GM19025 (cell line): Measurements from ENCODE around the gene ZNF524.

Experiments
- ATAC-seq: cut with Tn5 transposase; IDR thresholded peaks from one replicate; pipeline ENCODE4 v1.9.1; 2021; ENCODE audit warnings: mild to moderate bottlenecking, low read depth, moderate library complexity; ENCODE audit not compliant: unreplicated experiment

Gene ZNF524

GRCh38 chr19:55601084-55601483 is 996 bp downstream of the ZNF524 start:
- ATAC-seq: no peak

GRCh38 chr19:55602104-55603001 is 2.3 kb downstream of the ZNF524 start:
- no peak for ATAC-seq

- ATAC-seq: no peak
These were observed 3.0 kb downstream of the ZNF524 start for GRCh38 chr19:55603115-55603514.

GRCh38 chr19:55603581-55604292 is 3.6 kb downstream of the ZNF524 start:
- no peak for ATAC-seq

- peak; percentile 69 for ATAC-seq
These were observed 5.1 kb downstream of the ZNF524 start for GRCh38 chr19:55605207-55605636.

GRCh38 chr19:55605637-55606470 is 5.8 kb downstream of the ZNF524 start, which contains the start of gene ZNF865:
Gene ZNF865, plus strand, starts transcription at chr19:55605647. Its CDS starts 7,972 bp downstream, at chr19:55613619.
- no peak for ATAC-seq

GRCh38 chr19:55606471-55606787 is 6.3 kb downstream of the ZNF524 start:
- ATAC-seq: no peak

- ATAC-seq: no peak
These were observed 6.7 kb downstream of the ZNF524 start for GRCh38 chr19:55606817-55607216.

- ATAC-seq: no peak
These were observed 9.2 kb downstream of the ZNF524 start for GRCh38 chr19:55609326-55609725.

- ATAC-seq: no peak
These were observed 11.4 kb downstream of the ZNF524 start for GRCh38 chr19:55611300-55611982.

GRCh38 chr19:55611983-55612645 is 12.0 kb downstream of the ZNF524 start:
- no peak for ATAC-seq

- ATAC-seq: no peak
These were observed 13.3 kb downstream of the ZNF524 start for GRCh38 chr19:55613396-55613795.

GRCh38 chr19:55613930-55614710 is 14.0 kb downstream of the ZNF524 start:
- no peak for ATAC-seq

- no peak for ATAC-seq
These were observed 14.8 kb downstream of the ZNF524 start for GRCh38 chr19:55614711-55615542.

GRCh38 chr19:55615543-55616394 is 15.7 kb downstream of the ZNF524 start:
- ATAC-seq: no peak

- ATAC-seq: no peak
These were observed 16.3 kb downstream of the ZNF524 start for GRCh38 chr19:55616395-55616875.

GRCh38 chr19:55617426-55617825 is 17.3 kb downstream of the ZNF524 start:
- ATAC-seq: no peak
